ENCODE data around the gene DEDD2.

DNA sequence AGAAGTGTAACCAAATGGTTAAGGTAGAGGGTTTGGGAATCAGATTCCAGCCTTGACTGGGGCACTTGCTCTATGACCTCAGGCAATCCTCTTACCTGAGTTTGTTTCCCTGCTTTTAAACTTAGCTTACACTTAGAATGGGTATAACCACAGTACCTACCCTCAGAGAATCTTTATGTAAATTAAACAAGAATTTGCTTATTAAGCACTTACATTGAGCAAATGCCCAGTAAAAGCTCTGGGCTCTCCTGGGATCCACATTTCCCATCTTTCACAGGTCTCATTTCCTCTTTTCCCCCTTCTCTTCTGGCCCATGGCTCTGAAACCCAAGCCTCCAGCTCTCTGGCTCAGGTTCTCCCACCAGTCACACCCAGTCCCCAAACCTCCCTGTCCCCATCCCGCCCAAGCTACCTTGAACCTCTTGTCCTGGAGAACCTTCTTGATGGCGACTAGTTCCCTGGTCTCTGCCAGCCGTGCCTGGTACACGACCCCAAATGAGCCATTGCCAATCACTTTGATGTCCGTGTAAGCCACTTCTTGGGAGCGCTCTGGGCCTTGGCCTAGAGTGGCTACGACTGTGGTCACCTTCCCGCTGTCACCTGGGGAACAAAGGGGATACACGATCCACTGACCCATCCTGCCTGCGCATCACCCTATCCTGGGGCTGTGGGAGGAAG lies 22.2 kb upstream of the DEDD2 start:
- TF ChIP-seq CTCF (IDR thresholded peaks at IDR 0.05) (no peak), EP300 (IDR thresholded peaks at IDR 0.05) (no peak), POLR2A (IDR thresholded peaks at IDR 0.05) (no peak)
